ENCODE data around the gene SNX15. TPM values are rescaled to one million over a fixed set of nuclear protein-coding genes. Genes with fewer than 3 reads are reported as not detected.

Gene SNX15
- total RNA-seq, 1 donor from 2014 or later = 15.5 TPM

- Histone ChIP-seq H3K4me3 (ENCODE audit: low read depth, low read length) (no peak overlapping the region), H3K27me3 (ENCODE audit: control insufficient read depth, insufficient read depth, low read length) (no peaks in the 10 kb centered on the region), H3K36me3 (ENCODE audit: control insufficient read depth, insufficient read depth, low read length) (no peaks in the 10 kb centered on the region)
- TF ChIP-seq CTCF (IDR thresholded peaks at IDR 0.05; ENCODE audit: insufficient read depth, low read length, severe bottlenecking) = no peak
- no peak for DNase-seq (ENCODE audit: low read depth)
- FAIRE-seq = no peak
Measured at GRCh38 chr11:64994318-64994717, 32.9 kb upstream of the SNX15 start.

- H3K36me3 ChIP-seq (ENCODE audit: control insufficient read depth, insufficient read depth, low read length) = no peaks in the 10 kb centered on the region
- no peaks in the 10 kb centered on the region for H3K27me3 ChIP-seq (ENCODE audit: control insufficient read depth, insufficient read depth, low read length)
- FAIRE-seq (no peak), DNase-seq (ENCODE audit: low read depth) (no peak)
- no peak for TF ChIP-seq CTCF (IDR thresholded peaks at IDR 0.05; ENCODE audit: insufficient read depth, low read length, severe bottlenecking)
- no peak overlapping the region for H3K4me3 ChIP-seq (ENCODE audit: low read depth, low read length)
Measured at GRCh38 chr11:64996327-64996709, 30.9 kb upstream of the SNX15 start.

- DNase-seq (ENCODE audit: low read depth) (peak; percentile 32), FAIRE-seq (no peak)
- peak; percentile 51 for TF ChIP-seq CTCF (IDR thresholded peaks at IDR 0.05; ENCODE audit: insufficient read depth, low read length, severe bottlenecking)
- Histone ChIP-seq H3K36me3 (ENCODE audit: control insufficient read depth, insufficient read depth, low read length) (no peaks in the 10 kb centered on the region), H3K4me3 (ENCODE audit: low read depth, low read length) (no peak within 1 kb of the TSS), H3K27me3 (ENCODE audit: control insufficient read depth, insufficient read depth, low read length) (no peaks in the 10 kb centered on the region)
Measured at GRCh38 chr11:64996710-64997380, 30.4 kb upstream of the SNX15 start, which contains the start of gene BATF2. TSS of gene BATF2 (minus strand) at chr11:64996971. CDS start at chr11:64996914, 57 bp downstream.

GRCh38 chr11:64998141-64998540 is 29.1 kb upstream of the SNX15 start:
- H3K4me3 ChIP-seq (ENCODE audit: low read depth, low read length) = no peak overlapping the region
- TF ChIP-seq CTCF (IDR thresholded peaks at IDR 0.05; ENCODE audit: insufficient read depth, low read length, severe bottlenecking) = no peak
- FAIRE-seq (no peak), DNase-seq (ENCODE audit: low read depth) (no peak)
- H3K36me3 ChIP-seq (ENCODE audit: control insufficient read depth, insufficient read depth, low read length) = no peaks in the 10 kb centered on the region
- H3K27me3 ChIP-seq (ENCODE audit: control insufficient read depth, insufficient read depth, low read length) = no peaks in the 10 kb centered on the region

GRCh38 chr11:64998690-64999431 is 28.4 kb upstream of the SNX15 start:
- DNase-seq (ENCODE audit: low read depth) (no peak), FAIRE-seq (no peak)
- H3K27me3 ChIP-seq (ENCODE audit: control insufficient read depth, insufficient read depth, low read length) = no peaks in the 10 kb centered on the region
- H3K36me3 ChIP-seq (ENCODE audit: control insufficient read depth, insufficient read depth, low read length) = no peaks in the 10 kb centered on the region
- TF ChIP-seq CTCF (IDR thresholded peaks at IDR 0.05; ENCODE audit: insufficient read depth, low read length, severe bottlenecking) = no peak
- H3K4me3 ChIP-seq (ENCODE audit: low read depth, low read length) = no peak overlapping the region

Data from bronchial epithelial cell (primary cell).